Measurements from ENCODE around the gene CEP85.
A peak's percentile ranks its signal among the peaks of the same experiment; 100 is the strongest.

CEP85 gene

GRCh38 chr1:26278303-26278702 lies 44.3 kb downstream of the CEP85 start:
- DNase-seq (ENCODE audit: low read depth in 2 of 2) = no peak

DNA sequence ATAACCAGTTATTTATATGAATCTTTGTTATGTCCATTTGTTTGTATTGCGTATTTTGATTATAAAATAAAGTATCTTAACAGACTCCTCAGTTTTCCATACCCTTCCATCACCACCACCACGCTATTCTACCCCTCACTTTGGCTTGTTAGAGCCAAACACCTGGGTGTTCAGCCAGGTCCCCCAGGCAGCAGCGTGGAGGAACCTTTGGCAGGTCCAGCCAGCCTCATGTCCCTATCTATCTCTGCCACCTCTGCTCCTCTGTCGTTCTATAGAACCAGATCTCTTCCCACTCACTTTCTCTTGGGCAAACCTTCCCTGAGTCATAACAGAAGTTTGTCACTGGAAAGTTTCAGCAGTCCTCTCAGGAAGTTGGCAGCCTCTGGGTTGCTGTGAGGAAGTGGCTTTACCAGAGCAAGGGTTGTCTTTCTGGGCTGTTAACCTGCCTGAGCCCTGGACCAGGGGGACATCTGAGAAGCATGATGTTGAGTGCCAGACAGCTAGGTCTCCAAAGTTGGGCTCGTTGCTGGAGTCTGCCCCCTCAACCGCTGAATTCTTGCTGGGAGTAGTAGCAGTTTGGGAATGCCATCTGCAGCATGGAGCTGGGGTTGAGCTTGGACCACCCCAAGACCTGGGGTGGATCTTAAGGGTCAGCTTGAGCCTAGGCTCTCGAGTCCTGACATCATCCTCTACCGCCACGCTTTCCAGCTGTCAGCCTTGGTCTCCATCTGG lies 44.9 kb downstream of the CEP85 start:
- DNase-seq (ENCODE audit: low read depth in 2 of 2) = no peak

GRCh38 chr1:26279456-26280332 lies 45.7 kb downstream of the CEP85 start, which contains the start of gene SH3BGRL3:
Gene SH3BGRL3 (plus strand): TSS chr1:26280086. CDS start chr1:26280156, 70 bp downstream.
- peak; percentile 51 to 80 for DNase-seq (ENCODE audit: low read depth in 2 of 2)

- no peak for DNase-seq (ENCODE audit: low read depth in 2 of 2)
Observed at GRCh38 chr1:26280333-26281042, 46.5 kb downstream of the CEP85 start.

- no peak for DNase-seq (ENCODE audit: low read depth in 2 of 2)
Observed at GRCh38 chr1:26281091-26281958, 47.3 kb downstream of the CEP85 start.

- DNase-seq (ENCODE audit: low read depth in 2 of 2) = no peak
Observed at GRCh38 chr1:26281971-26282370, 48.0 kb downstream of the CEP85 start.

- no peak for DNase-seq (ENCODE audit: low read depth in 2 of 2)
Observed at GRCh38 chr1:26282401-26282918, 48.5 kb downstream of the CEP85 start.

DNA sequence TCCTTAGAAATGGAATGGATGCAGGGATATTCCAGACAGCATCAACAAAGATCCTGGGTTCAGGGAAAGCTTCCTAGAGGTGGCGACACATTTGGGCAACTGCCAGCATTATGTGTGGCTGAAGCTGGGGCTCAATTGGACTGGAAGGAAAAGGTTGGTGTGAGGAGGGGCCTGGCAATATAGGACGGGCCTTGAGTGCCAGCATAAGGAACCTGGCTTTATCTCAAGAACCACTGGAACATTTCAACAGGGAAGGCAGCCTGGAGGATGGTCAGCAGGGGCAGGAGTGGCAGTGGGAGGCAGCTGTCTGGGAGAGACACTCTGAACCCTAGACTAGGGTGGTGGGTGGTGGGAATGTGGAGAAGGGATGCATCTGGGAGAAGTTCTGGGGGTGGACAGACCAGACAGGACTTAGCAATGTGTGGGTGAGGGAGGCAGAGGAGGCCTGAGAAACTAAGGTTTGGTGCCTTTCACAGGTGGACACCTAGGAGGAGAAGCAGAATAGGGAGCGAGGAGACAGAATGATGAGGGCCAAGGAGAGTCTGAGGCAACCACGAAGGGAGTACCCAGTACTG lies 49.4 kb downstream of the CEP85 start:
- DNase-seq (ENCODE audit: low read depth in 2 of 2) = no peak

GRCh38 chr1:26283871-26284596 lies 50.0 kb downstream of the CEP85 start:
- no peak for DNase-seq (ENCODE audit: low read depth in 2 of 2)

- peak; percentile 96 to 99 for DNase-seq (ENCODE audit: low read depth in 2 of 2)
Observed at GRCh38 chr1:26284597-26285347, 50.8 kb downstream of the CEP85 start.

- no peak for DNase-seq (ENCODE audit: low read depth in 2 of 2)
Observed at GRCh38 chr1:26285366-26286063, 51.5 kb downstream of the CEP85 start.

DNA sequence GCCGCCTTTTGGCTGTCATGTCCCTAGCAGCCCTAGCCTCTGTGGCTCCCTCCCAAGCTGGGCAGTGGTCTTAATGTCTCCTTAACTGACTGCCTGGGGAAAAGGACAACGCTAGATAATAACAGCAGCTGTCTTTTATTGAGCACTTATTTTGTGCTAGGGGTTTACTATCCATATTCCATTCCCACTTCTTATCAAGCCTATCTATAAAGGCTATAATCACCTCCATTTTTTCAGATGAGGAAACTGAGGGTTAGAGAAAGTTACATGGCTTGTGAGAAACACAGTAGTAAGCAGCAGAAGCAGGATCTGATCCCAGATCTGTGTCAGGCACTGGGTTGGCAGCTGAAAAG lies 52.0 kb downstream of the CEP85 start:
- no peak for DNase-seq (ENCODE audit: low read depth in 2 of 2)

DNA sequence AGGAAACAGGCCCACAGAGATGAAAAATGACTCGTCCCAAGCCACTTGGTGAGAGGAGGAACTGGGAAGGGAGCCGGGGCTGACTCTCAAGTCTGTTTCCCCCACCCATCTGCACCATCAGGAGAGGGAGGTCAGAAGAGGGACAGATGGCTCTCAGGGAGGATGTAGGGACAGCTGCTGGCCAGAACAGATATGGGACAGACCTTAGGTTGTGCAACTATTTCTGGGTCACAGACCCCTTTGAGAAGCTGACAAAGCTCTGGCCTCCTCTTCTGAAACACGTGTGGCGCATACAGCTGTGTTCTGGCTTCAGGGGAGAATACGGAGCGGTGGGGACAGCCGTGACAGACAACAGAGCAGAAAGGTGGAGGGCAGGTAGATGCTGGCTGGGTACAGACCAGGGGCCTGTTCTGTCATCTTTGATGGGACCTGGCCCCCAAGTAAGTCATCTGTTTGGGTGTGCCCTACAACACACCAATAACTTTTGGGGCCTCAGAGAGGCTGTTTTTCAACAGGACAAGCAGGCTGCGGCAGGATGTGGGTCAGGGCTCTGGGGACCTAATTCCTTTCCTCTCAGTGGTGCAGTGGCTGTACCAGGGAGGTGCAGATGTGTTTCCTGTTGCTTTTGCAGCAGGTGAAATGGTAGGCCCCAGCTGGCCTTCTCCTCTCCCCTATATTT lies 53.2 kb downstream of the CEP85 start:
- DNase-seq (ENCODE audit: low read depth in 2 of 2) = peak in 1 of 2 donors; percentile 49

GRCh38 chr1:26287811-26288210 lies 53.8 kb downstream of the CEP85 start:
- DNase-seq (ENCODE audit: low read depth in 2 of 2) = no peak

DNA sequence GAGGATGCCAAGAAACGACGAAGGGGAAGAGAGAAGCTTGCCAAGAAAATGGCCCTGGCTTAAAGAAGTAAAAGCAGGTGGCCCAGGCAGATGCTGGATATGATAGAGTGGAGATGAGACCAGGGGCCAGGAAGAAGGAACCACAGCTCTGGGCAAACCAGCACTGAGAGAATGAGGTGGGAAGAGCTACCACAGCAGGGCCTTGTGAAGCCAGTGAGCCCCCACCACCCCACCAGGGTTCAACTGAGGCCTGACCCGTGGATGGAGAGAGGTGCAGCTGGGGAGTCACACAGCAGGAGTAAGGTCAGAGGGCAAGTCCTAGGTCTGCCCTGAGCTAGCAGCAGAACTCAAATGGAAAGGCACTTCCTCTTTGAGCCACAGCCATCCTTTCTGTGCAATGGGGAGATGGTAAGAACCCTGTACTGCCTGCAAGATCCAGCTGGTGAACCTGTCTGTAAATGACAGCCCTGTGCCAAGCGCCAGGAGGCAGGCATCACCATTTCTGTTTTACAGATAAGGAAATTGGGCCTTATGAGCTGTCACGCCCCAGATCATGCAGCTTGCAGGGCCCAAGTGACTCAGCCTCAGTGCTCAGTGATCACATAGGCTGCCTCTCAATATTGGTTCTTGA lies 54.4 kb downstream of the CEP85 start:
- peak; percentile 58 to 66 for DNase-seq (ENCODE audit: low read depth in 2 of 2)

GRCh38 chr1:26289158-26290059 lies 55.4 kb downstream of the CEP85 start:
- no peak for DNase-seq (ENCODE audit: low read depth in 2 of 2)
